GM21786 (cell line): ENCODE measurements around the gene BMP8B.
"Not testable (repeated sequence)": the region's sequence is repeated elsewhere in the genome, so short reads cannot be mapped to it uniquely, and the experiment has no call there.

Experiments used
- ATAC-seq: cut with Tn5 transposase; IDR thresholded peaks from one replicate; pipeline ENCODE4 v1.9.1; 2021; ENCODE audit not compliant: unreplicated experiment

Gene BMP8B

GRCh38 chr1:39779137-39779536 lies 9.5 kb downstream of the BMP8B start:
- no peak for ATAC-seq

GRCh38 chr1:39778463-39779099 lies 10.1 kb downstream of the BMP8B start:
- ATAC-seq = not testable (repeated sequence)

- ATAC-seq = not testable (repeated sequence)
Measured at GRCh38 chr1:39777896-39778295, 10.8 kb downstream of the BMP8B start.

DNA sequence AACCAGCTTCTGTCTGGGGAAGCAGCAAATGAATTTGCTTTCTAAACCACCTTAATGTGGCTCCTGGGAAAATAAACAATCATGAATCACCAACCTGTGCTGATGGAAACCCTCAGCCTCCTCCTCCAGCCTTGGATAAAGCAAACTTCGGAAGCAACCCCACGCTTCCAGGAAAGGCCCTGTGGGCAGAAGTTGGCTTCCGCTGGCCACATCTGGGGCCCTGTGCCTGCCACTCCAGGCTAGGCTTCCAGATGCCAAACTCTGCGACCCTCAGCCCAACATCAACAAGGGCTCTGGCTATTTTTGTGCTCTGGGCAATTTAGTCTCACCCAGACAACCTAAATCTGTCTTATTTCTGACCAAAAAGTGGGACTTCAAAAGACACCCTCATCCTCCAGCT lies 11.4 kb downstream of the BMP8B start:
- ATAC-seq = no peak

DNA sequence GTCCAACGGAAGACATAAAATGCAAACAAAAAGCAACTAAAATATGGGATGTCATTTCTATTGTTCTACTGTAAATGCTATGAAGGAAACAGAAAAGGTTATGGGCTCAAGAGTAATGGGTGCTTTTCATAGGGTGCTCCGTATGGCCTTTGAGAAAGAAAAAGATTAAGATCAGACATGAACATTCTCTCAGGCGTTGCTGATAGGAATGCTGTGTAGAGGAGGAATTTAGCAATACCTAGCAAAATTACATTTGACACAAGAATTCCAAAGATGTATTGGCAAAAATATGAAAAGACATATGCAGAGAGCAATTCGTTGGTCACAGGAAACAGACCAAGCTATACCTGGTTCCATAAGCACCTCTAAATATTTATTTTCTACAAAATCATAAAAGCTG lies 11.8 kb downstream of the BMP8B start:
- no peak for ATAC-seq

DNA sequence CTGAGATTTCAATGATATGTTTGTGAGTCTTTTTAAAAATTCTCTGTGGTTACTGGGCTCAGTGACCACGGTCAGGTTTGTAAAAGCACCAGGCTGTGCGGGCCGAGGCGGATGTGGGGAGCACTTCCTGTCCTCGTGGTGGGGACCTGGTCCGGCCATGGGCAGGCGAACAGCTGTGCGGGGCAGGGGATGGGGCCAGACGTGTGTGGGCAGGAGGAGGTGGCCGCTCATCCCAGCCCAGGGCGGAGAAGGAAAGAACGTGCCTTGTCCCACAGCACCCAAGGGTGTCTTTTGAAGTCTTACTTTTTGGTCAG lies 12.3 kb downstream of the BMP8B start:
- ATAC-seq = peak; percentile 55

- ATAC-seq = not testable (repeated sequence)
Measured at GRCh38 chr1:39775676-39776399, 12.8 kb downstream of the BMP8B start.

DNA sequence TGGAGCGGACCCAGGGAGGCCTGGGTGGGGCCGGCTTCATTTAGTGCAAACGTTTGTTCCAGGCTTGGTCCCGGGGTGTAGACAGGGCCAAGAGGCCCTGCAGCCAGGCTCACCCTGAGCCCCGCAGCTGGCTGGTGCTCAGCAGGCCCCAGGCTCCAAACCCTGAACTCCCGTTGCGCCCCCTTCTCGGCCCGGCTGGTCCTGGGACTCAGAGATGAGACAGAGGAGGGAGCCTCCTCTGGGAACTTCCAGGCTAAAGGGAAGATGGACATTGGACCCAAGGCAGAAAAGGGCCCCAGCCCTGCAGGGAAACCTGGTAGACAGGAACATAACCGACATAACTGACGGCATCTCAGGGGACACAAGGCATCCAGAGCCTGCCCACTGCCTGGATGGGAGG lies 13.5 kb downstream of the BMP8B start:
- ATAC-seq = not testable (repeated sequence)

DNA sequence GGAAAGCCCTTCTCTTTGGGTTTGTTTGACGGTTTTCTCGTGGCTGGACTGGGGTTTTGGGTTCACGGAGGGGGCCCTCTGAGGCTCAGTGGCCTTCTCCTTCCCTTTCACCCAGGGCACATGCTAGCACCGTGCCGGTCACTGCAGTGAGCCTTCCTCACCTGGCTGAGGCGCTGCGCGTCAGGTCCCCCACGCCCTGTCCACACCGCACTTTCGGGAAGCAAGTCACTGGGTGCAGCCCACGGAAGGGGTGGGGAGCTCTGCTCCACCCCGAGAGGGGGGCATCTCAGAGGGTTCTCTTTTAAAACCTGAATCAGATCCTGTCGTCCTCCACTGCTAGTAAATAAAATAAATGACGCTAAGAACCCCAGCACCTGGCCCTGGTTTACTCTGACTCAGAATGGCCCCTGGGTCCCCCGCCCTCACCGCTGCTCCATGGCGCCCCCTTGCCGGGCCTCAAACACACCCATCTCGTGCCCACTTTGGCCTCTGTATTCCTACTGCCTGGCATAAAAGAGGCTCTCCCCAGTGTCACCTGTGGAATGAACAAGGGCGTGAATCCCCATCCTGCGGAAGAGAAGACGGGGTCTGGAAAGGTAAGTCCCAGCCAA lies 15.2 kb downstream of the BMP8B start:
- ATAC-seq = not testable (repeated sequence)

- not testable (repeated sequence) for ATAC-seq
Measured at GRCh38 chr1:39771022-39771532, 17.6 kb downstream of the BMP8B start, which contains the start of gene OXCT2. OXCT2 (minus strand) TSS chr1:39771348; CDS start chr1:39771255, 93 bp downstream.

DNA sequence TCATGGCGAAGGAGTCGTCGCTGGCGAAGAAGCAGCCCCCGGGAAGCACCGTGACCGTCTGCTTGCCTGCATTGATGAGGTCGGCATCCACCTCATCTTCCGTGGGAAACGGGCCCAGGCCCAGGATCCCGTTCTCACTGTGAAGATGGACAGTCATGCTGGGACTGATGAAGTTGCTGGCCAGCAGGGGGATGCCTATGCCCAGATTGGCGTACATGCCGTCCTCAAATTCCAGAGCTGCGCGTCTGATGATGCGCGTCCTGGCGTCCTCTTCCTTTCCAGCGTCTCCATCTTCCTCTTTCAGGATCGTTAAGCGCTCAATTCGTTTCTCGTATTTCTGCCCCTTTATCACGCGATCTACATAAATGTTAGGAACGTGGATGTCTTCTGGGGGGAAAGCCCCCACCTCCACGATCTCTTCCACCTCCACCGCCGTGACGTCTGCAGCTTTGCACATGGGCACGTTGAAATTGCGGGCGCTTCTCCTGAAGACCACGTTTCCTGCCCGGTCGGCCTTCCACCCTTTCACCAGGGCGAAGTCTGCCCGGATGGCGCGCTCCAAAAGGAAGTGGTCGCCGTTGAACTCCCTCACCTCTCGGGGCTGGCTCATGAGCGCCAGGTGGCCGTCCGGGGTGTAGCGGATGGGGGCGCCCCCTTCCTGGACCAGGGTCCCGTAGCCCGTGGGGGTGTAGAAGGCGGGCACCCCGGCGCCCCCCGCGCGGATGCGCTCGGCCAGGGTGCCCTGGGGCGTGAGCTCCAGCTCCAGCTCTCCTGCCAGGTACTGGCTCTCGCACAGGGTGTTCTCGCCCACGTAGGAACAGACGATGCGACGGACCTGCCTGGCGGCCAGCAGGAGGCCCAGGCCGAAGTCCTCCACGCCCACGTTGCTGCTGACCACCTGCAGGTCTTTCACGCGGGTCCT lies 18.3 kb downstream of the BMP8B start:
- ATAC-seq = not testable (repeated sequence)

- not testable (repeated sequence) for ATAC-seq
Measured at GRCh38 chr1:39769502-39769901, 19.2 kb downstream of the BMP8B start.

DNA sequence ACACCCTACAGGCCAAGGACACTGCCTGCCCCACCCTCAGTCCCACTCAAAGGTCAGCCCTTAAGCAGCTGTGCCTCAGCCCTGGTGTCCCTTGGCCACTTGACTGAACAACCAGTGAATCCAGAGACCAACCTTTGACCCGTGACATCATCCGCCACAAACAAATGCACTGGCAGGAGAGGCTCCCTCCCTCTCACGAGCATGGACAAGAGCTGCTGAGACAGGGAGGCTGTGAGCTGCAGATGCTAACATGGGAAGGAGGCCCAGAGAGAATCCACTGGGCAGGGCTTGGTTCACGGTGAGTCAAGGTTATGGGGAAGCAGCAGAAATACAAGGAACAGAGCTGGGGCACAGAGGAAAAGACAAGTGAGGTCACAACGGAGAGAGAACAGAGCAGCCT lies 22.2 kb downstream of the BMP8B start:
- not testable (repeated sequence) for ATAC-seq

- ATAC-seq = not testable (repeated sequence)
Measured at GRCh38 chr1:39764512-39764911, 24.2 kb downstream of the BMP8B start.

DNA sequence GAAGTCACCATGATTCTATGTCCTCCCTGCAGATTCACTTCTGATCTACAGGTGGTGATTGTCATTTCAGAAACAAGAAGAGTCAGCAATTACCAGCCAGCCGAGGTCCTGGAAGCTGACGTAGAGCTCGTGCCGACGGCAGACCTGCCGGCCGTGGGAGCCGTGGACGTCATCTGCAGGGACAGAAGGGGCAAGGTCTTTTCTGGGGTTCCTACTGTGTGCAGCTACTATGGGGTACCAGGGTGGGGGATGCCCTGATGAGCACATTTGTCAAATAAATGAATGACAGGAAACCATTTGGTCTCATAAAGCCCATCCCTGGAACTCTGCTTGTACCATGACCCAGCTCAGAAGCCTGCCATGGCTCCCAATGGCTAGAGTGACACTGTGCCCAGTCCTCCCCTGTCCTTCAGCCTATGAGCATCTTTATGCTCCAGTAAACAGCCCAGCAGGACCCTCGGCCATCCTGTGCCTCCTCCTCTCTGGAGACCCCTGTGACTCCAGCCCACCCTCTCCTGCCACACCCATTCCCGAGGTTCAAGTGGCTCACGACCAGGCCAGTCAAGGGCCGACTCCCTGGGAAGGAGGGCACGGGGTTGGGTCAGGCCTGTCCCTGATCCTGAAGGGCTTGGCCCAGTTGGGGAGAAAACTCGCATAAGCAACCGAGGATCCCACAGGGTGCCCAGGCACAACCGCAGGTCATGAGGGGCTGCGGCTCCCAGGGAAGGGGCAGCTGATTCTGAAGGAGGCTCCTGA lies 24.9 kb downstream of the BMP8B start:
- ATAC-seq = not testable (repeated sequence)

DNA sequence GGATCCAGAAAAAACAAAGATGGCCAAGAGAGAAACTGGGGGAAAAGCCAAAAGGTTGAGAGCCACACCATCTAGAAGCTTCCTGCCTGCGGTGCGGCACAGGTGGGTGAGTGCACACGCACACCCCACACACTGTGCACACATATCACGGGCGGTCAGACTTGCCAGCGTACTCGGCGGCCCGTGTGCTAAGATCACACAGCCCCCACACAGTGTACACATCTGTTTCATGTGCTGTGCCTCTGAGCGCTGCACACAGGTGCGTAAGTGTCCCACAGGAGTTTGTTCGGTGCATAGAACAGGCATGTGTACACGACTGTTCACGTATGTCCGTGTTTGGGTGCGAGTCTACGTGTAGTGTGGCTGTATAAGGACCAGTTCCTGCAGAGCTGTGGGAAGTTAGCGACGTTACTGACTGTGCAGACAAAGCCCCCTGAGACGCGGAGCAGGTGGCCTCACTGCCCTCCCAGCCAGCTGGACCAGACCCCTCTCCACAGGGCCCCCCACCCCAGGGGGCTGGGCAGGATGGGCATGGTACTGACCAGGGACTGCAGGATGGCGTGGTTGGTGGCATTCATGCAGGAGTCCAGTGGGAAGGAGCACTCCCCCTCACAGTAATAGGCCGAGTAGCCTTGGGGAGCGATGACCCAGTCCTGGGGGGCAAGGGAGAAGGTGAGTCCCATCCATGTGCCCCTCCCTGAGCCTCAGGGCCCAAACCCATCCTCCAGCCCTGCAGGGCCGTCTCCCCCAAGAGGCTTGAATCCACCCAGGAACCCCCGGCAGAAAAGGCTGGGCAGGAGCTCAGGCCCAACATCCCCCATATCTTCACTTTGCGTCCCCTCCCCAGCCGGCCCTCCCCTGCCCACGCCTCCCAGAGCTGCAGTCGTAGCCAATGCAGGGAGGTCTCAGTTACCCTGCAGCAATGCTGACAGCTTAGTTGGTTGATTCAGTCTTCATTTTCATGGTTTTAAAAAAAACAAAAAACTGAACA lies 25.8 kb downstream of the BMP8B start:
- ATAC-seq = no peak

GRCh38 chr1:39761557-39762260 lies 27.0 kb downstream of the BMP8B start:
- ATAC-seq = no peak

DNA sequence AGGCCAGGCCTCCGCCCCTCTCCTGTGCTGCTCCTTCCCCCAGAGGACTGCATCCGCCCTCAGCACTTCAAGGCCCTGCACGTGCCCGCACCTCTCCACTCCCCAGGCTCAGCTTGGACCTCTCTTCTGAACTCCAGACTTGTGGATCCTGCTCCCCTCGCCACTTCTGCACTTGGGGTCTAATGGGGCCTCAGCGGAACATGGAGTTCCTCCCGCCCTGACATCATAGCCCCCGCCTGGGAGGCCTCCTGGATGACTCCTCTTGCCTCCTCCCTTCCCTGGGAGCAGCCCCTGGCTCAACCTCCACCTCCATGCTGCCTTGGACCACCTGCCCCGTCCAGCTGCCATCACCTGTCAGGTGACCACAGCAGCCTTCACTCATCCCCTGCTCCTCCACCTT lies 27.6 kb downstream of the BMP8B start:
- ATAC-seq = no peak
